GM13976 (cell line): ENCODE measurements around the gene XPA.
A peak's percentile ranks its signal among the peaks of the same experiment; 100 is the strongest.

Source experiments
- DNase-seq: peaks from one replicate; pipeline ENCODE4 v3.0.0; 2012; ENCODE audit warnings: low spot score
- in situ Hi-C: fragments of 300-500 bp; cut with MboI; formaldehyde crosslinking; loops from one replicate; pipeline ENCODE4 v1.12.0; 2022; ENCODE audit warnings: low sequenced_read_pairs, mixed read lengths, inconsistent platforms; ENCODE audit not compliant: unreplicated experiment
- TF ChIP-seq, protein P1 (sequence below): IDR thresholded peaks from 2 replicates; pipeline ENCODE4 v1.5.1; 2012; ENCODE audit warnings: borderline replicate concordance, mild to moderate bottlenecking; ENCODE audit not compliant: insufficient read depth; ENCODE audit errors: extremely low read depth, missing control alignments, control extremely low read depth

The XPA gene

DNA sequence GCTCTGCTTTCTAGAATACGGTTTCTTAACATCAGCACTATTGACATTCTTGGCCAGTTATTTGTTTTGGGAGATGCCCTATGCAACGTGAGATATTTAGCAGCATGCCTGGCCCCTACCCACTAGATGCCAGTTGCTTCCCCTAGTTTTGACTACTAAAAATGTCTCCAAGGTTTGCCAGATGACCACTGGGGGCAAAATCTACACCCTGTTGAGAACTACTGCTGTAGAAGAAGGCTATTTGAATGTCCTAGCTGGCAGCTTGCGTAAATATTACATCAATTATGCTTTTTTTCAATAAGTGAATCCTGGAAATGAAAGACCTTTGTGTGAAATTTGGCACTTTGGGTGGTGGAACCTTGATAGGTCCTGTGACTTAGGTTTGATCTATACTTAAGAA, 58.5 kb downstream of the XPA start:
- TF ChIP-seq, protein P1, sequence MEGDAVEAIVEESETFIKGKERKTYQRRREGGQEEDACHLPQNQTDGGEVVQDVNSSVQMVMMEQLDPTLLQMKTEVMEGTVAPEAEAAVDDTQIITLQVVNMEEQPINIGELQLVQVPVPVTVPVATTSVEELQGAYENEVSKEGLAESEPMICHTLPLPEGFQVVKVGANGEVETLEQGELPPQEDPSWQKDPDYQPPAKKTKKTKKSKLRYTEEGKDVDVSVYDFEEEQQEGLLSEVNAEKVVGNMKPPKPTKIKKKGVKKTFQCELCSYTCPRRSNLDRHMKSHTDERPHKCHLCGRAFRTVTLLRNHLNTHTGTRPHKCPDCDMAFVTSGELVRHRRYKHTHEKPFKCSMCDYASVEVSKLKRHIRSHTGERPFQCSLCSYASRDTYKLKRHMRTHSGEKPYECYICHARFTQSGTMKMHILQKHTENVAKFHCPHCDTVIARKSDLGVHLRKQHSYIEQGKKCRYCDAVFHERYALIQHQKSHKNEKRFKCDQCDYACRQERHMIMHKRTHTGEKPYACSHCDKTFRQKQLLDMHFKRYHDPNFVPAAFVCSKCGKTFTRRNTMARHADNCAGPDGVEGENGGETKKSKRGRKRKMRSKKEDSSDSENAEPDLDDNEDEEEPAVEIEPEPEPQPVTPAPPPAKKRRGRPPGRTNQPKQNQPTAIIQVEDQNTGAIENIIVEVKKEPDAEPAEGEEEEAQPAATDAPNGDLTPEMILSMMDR, result no peak
- in situ Hi-C loops, result no loop called here
- no peak for DNase-seq

DNA sequence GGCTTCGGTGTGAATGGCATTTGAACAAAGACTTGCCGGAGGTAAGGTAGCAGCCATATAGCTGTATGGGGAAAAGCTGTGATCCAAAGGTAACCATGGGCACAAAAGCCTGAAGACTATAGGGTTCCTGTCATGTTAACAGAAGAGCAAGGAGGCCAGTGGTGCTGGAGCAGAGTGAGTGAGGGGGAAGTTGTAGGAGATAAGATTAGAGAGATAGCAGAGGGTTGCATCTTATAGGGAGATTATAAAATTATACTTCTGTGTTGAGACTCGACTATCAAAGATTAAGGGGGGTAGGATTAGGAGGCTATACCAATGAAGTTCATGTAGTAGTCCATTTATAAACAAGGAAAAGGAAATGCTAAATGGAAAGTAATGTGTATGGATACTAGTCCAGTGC, 60.2 kb downstream of the XPA start:
- no peak for DNase-seq
- in situ Hi-C loops, result no loop called here
- TF ChIP-seq, protein P1, result no peak

DNA sequence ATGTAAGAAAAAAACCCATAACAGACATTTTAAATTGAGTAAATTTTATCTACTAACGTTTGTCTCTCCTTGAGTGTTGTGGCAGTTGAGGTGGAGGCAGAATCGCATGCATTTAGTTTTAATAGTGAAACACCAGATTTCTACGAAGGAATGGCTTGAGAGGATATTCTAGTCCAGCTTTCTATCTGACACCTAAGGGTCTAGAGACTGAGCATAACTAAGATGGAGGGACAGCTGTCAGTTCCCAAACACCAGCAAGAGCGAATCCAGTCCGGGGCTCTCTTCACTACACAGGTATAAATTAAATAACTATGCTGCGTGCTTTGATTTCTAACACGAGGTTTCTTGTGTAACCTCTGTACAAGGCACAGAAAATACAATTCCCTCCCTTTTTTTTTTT, 62.1 kb downstream of the XPA start:
- DNase-seq, result no peak
- TF ChIP-seq, protein P1, result no peak
- in situ Hi-C loops, result no loop called here

DNA sequence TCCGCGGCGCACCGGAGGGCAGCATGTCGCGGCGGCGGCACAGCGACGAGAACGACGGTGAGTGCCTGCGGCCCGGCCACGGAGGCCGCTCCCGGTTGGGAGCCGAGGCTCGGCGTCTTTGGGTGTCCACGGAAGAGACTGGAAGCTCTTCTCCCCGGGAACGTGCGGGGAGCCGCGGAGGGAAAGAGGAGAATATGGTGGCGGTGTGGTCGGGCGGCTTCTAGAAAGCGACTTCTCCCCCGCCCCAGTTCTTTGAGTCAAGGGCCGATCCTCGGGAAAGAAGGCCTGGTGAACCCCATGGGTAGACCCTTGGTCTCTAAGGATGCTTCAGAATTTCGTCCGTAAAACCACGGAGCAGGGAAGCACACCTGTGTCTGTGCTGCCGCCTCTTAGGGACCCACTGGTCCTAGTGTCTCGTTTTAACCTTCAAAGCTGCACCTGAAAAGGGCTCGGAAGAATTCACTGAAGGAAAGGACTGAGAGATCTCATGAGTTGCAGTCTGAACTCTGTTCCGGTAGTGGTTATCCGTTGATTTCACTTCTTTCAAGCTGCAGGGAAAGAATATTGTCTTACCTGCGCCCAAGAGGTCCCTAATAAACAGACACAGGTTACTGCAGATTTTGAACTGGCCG, 63.2 kb downstream of the XPA start:
- no peak for DNase-seq
- in situ Hi-C loops, result no loop called here
- TF ChIP-seq, protein P1, result no peak

DNA sequence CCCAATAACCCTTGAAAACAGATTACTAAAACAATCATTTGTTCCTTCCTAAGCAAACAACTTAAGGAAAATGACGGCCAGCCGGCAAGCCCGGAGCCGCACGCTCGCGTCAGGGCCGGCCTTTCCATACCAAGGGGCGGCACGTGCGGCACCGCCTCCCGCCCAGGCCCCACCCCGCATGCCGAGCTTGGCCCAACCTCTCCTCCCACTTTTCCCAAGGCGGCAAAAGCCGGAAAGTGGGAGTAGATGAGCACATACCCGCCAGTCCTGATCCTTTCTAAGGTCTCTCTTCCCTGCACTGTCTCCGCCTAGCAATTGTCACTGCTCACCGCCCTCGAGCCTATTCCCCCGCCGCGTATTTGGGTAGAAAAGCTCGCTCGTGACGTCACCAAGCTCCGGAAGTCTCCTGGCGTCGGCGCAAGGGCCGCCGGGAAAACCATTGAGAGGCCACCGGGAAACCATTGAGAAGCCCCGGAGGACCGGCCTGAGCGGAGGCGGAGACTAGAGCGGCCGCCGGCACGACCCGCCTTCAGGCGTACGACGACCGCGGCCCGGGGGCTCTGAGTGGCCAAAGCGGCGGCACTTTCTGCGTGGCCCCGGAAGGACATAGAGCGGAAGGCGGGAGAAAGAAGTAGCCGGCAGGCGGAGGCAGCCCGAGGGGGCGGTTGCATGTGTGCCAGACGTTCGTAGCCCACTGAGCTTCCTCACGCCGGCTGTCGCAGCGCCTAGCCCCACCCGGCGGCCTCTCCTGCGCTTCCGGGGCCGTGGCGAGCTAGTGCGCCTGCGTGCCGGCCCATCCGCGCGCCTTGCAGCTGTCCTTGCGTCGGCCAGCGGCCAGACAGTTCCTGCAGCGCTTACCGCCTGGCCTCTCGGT, 63.9 kb downstream of the XPA start, which contains the start of the genes NCBP1 and TSTD2:
Gene NCBP1 (plus strand): TSS at position 837 of the 874 bp plus-strand sequence. CDS start 61 bp downstream, outside the sequence.
Gene TSTD2 (minus strand): TSS at position 384 of the 874 bp plus-strand sequence. CDS start 5,806 bp downstream, outside the sequence.
- DNase-seq, result peak; percentile 95
- TF ChIP-seq, protein P1, result no peak
- in situ Hi-C loops, result no loop called here

DNA sequence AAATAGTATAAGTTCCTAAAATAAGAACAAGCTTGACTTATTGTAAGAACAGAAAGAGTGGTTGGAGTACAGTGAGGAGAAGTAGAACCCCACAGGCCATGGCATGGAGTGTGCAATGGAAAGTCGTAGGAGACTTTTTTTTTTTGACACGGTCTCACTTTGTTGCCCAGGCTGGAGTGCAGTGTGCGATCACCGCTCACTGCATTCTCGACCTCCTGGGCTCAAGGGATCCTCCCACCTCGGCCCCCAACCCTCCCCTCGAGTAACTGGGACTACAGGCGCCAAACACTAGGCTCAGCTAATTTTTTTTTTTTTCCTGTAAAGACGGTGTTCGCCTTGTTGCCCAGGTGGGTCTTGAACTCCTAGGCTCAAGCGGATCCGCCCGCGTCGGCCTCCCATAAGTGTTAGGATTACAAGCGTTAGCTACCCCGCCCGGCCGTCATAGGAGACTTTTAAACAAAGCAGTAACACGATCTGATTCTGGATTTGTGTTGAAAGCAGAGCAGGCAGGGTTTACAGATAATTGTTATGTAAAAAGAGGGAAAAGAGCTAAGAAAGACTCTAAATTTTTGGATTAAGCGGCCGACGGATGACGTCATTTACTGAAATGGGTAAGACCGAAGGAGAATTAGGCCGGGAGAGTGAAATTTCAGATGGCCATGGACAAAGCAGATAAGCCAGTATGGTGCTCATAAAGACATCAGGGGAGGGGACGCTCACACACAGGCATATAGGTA, 64.7 kb downstream of the XPA start:
- in situ Hi-C loops, result no loop called here
- TF ChIP-seq, protein P1, result no peak
- no peak for DNase-seq
